A549 (cell line): Measurements from ENCODE around the gene BRD1.

Source experiments
- BHLHE40 ChIP-seq: IDR thresholded peaks from 2 replicates; pipeline ENCODE4 v1.6.1; 2012; ENCODE audit warnings: low read depth, low read length, inconsistent platforms
- CTCF ChIP-seq: fragments of >200 bp; sonication (Bioruptor Twin); formaldehyde crosslinking; IDR thresholded peaks from 3 replicates; pipeline ENCODE4 v1.5.1; 2016
- SMC3 ChIP-seq: fragments of >200 bp; sonication (Bioruptor Twin); formaldehyde crosslinking; IDR thresholded peaks from 3 replicates; pipeline ENCODE4 v1.6.1; 2018; ENCODE audit warnings: inconsistent platforms

GRCh38 chr22:49845666-49846459 is 18.2 kb upstream of the BRD1 start:
- TF ChIP-seq BHLHE40 (no peak), SMC3 (no peak), CTCF (no peak)
